ENCODE results near the gene CORO1C.

GRCh38 chr12:108693751-108694150 is 37.6 kb downstream of the CORO1C start:
- TF ChIP-seq CTCF (IDR thresholded peaks at IDR 0.05; ENCODE audit: poor library complexity, severe bottlenecking) (no peak), EP300 (conservative IDR thresholded peaks at IDR 0.05; ENCODE audit: poor library complexity, severe bottlenecking) (no peak), EZH2 (IDR thresholded peaks at IDR 0.05; ENCODE audit: borderline replicate concordance, insufficient read depth, low read length, poor library complexity, severe bottlenecking) (no peak)
